GM21723 (cell line): ENCODE data around the gene METTL14.
A peak's percentile ranks its signal among the peaks of the same experiment; 100 is the strongest.

Experiments
- ATAC-seq: cut with Tn5 transposase; IDR thresholded peaks from one replicate; pipeline ENCODE4 v1.9.1; 2021; ENCODE audit warnings: mild to moderate bottlenecking, moderate library complexity; ENCODE audit not compliant: unreplicated experiment

METTL14 gene

GRCh38 chr4:118756958-118757357 is 71.8 kb downstream of the METTL14 start:
- no peak for ATAC-seq

- no peak for ATAC-seq
Observed at GRCh38 chr4:118757761-118758251, 72.6 kb downstream of the METTL14 start.

- ATAC-seq, result no peak
Observed at GRCh38 chr4:118758293-118758692, 73.1 kb downstream of the METTL14 start.

GRCh38 chr4:118759481-118759880 is 74.3 kb downstream of the METTL14 start:
- ATAC-seq, result no peak

- ATAC-seq, result peak; percentile 21
Observed at GRCh38 chr4:118760092-118760491, 74.9 kb downstream of the METTL14 start.

GRCh38 chr4:118760493-118760892 is 75.3 kb downstream of the METTL14 start:
- ATAC-seq, result peak; percentile 100

GRCh38 chr4:118761397-118762016 is 76.3 kb downstream of the METTL14 start:
- no peak for ATAC-seq

GRCh38 chr4:118762155-118762554 is 77.0 kb downstream of the METTL14 start:
- no peak for ATAC-seq

GRCh38 chr4:118762730-118763477 is 77.7 kb downstream of the METTL14 start:
- ATAC-seq, result no peak
